Stimulated activated CD8-positive, alpha-beta memory T cell treated with anti-CD3 and anti-CD28 coated beads, Interleukin-12 subunit alpha, Interleukin-12 subunit beta, amount 100 ng/mL, for 24 hours (primary cell): ENCODE data around the gene UBR4.

Source experiments
- DNase-seq: peaks from one replicate; pipeline ENCODE4 v3.0.0-alpha.2; 2020; ENCODE audit errors: extremely low read depth

The UBR4 gene

GRCh38 chr1:19072285-19072981 is 137.6 kb downstream of the UBR4 start:
- DNase-seq, result no peak

DNA sequence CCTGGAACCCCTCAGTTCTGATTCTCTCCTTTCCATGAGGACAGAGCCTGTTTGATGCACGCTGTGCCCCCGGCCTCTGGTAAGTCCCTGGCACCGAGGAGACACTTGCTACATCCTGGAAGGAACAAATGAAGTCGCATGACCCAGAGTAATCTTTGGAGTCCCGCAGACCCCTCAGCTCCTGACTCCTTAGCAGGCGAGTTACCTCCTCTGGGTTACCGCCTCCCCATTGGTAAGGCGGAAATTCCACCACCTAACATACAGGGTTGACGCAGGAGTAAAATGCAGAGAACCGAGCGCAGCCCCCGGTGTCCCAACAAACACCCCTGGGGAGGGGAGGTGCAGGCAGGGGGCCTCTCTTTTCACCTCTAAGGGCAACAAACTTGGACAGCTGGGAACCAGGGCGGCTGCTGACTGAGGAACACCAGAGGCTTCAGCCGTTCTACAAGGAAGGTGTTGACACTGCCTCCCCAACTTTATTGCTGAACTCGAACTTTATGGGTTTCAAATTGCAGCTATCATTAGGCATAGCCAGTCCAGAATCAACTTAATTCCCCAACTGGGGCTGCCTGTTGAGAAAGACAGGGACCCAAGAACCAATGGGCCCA is 138.3 kb downstream of the UBR4 start:
- no peak for DNase-seq

DNA sequence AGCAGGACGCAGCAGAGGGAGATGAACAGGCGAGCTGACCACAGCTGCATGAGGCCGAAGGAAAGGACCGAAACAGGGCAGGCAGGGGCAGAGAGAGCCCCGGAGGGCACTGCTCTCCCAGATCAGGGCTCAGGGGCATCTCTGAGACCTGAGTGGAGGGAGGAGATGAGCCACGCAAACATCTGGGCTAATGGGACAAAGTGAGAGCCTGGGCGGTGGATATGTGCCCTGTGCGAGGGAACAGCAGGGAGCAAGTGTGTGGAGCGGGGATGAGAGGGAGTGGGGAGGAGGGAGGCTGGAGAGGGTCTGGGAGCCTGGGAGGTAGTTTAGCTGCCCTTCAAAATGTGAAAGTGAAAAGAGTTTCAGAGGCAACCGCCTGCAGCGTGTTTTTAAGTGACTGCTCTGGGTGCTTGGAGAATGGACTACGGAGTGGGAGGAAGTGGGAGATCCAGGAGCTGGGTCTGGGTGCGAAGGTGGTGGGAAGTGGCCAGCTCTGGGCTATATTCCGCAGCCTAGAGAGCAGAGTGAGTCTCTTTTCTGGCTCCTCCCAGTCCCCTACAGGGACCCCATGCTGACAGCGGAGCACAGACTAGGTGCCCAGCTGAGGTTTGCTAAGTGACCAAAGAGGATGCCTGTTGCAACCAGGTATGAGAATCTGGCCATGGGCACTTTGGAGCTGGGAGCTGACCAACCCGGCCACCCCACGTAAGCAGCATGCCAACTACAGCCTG is 139.0 kb downstream of the UBR4 start:
- DNase-seq, result no peak

- DNase-seq, result no peak
Measured at GRCh38 chr1:19070197-19070651, 139.8 kb downstream of the UBR4 start.

- no peak for DNase-seq
Measured at GRCh38 chr1:19068639-19069276, 141.3 kb downstream of the UBR4 start.

DNA sequence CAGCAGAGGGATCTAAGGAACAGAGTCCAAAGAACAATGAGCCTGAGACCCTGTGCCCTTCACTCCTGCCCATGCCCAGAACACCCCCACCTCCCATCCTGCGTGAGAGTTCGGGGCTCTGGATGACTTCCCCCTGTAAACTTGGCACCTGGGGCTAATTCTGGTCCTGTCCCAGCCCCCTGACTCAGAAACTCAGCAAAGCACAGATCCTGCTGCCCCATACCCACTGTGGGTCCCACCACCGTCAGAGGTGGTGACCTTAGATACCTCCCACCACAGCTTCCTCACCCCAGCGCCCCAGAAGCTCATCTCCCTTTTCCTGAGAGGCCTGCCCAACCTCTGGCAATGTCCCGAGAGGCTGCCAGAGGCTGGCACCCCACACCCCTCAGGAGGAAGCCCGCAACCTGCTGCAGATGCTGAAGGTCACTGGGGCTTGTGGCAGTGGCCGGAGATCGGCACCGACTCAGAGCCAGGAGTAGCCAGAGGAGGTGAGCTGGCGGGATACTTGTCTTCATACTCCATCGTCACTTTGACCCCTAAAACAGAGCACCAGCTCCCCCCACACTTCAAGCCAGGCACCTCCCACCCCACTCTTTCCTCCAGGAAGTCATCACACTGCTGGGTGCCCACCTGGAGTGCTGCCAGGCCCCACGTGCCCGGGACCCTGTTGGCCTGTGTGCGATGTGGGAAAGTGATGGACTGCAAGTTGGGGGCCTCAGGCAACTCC is 142.0 kb downstream of the UBR4 start:
- DNase-seq, result no peak

DNA sequence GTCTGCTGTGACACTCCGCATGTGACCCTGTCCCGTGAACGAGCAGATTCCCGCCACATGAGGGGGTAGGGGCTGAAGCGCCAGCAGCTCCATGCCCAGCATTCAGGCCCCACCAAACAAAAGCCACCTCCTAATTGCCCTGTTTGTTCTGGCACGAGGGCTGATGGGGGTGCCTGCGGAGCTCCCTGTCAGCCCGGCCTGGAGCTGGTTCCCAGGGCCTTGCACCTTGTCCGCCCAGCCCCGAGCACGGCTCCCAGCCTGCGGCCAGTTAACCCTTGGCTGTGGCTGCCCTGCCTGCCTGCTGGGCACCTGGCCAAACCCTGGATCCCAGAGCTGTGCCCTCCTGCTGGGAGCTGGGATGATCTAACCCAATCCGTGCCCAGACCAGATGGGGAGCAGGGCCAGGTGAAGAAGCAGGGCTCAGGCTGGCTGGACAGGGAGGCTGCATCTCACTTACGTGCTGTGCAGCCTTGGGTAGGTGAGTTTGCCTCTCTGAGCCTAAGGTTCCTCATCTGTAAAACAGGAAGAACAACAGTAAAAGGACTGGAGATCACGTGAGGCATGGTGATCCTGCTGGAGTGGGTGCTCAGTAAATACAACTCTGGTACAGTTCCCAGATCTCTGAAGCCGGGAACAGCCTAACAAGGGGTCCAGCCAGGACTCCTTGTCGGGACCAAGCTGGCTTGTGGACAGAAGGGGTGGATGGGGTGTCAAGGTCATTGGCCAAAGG is 142.7 kb downstream of the UBR4 start:
- DNase-seq, result no peak

DNA sequence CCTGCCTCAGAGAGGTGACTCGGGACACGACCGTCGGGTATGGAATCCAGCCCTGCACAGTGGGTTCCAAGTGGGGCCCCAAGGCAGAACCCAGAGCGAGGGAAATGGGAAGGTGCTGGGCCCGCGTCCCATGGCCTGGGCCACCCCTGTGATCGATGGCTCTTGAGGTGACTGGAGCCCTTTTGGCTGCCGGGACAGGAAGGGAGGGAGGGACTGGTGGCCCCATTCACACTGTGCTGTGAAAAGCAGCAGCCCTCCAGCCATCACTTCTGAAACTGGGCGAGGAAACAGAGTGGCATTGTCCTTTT is 143.2 kb downstream of the UBR4 start:
- no peak for DNase-seq

GRCh38 chr1:19066248-19066873 is 143.7 kb downstream of the UBR4 start:
- DNase-seq, result no peak

GRCh38 chr1:19065526-19066247 is 144.4 kb downstream of the UBR4 start:
- DNase-seq, result no peak

DNA sequence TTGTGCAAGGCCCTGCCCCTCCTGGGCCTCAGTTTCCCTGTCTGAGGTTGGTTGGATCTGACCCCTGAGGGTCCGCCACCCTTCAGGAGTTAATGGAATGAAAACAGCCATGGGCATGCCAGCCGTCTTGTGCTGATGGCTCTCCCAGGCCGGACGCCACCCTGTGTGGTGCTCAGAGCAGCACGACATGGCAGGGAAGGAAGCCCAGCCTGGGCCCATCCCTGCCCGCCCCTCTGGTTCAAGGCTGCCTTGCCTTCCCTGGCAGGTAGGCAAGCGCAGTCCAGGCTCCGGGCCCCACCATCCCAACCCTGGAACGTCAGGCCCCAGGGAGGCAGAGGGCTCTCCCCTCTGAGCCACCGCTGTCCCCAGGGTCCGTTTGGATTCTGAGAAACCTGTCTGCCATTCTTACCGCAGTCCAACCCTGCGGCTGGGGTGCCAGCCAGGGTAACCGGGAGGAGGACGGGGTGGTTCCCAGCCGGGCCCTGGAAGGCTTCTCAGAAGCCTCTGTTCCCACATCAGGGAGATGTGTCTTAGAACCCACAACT is 145.1 kb downstream of the UBR4 start:
- DNase-seq, result no peak

GRCh38 chr1:19063122-19063521 is 146.9 kb downstream of the UBR4 start:
- DNase-seq, result no peak

- no peak for DNase-seq
Measured at GRCh38 chr1:19062258-19063029, 147.6 kb downstream of the UBR4 start.

- no peak for DNase-seq
Measured at GRCh38 chr1:19061798-19062197, 148.3 kb downstream of the UBR4 start.

DNA sequence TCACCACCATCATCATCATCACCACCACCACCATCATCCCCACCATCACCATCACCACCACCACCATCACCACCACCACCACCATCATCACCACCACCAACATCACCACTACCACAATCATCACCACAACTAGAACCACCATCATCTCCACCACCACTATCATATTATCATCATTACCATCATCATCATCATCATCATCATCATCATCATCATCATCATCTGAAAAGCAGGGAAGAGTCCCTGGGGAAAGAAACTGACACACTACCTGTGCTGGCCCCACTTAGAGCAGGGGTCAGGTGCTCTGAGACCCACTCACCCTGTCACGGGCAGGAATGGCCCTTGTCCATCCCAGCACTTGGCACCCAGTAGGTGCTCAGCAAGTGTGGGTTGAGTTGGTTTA is 148.7 kb downstream of the UBR4 start:
- no peak for DNase-seq

- no peak for DNase-seq
Measured at GRCh38 chr1:19059773-19060172, 150.3 kb downstream of the UBR4 start.

DNA sequence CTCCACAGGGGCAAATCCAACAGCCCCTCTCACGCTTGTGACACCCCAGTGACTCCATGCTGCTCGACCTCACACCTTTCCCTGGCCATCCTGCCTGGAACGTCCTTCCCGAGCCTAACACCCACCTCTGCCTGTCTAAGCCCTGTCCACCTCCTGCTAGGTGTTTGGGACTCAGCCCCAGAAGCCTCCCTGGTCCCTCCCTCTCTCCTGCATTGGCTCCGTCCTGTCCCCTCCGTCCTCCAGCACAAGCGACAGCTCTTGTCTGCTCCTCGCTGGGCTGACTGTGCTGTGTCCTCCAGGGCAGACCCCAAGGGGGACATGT is 151.6 kb downstream of the UBR4 start:
- DNase-seq, result no peak

DNA sequence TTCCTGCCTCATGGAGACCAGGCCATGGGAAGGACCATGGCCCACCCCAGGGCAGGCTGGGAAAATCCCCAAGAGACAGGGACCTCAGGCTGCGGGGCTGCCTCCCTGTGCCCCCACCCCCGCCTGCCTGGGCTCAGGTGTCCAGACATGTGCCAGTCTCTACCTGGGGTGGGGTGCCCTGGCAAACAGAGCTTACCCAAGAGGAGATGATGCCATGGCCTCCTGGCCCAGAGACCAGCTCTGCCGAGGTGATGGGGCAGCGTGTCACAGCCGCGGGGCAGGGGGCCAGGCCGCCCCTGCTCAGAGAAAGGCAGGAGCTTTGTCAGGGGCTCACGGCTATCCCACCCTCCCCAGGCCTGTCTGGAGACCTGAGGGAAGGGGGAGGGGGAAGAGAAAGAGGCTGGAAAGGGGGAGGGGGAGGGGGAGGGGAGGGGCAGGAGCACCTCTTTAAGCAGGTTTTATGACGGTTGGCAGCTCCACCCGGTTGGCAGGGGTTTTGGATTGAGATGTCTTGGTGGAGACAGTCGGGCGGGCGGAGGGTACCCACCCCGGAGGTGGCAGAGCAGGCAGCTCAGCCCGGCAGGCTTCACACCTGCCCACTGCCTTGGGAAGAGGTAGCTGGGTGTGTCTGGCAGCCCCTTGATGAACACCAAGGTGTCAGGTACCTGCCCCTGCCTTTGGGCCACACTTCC is 152.1 kb downstream of the UBR4 start:
- DNase-seq, result no peak
